Measurements from ENCODE around the gene LRIG1. TPM values are rescaled to one million over a fixed set of nuclear protein-coding genes. Genes with fewer than 3 reads are reported as not detected.

LRIG1 gene
- total and polyA plus RNA-seq, 9 of the 15 experiments (the other 6 are each of a cell fraction or from before 2014, with no cell fraction given), result 0.05 to 0.38 (median 0.13) TPM; not detected in 3

- H3K9ac ChIP-seq (ENCODE audit: insufficient read depth in 1 of 2, low read depth in 2 of 2, low read length in 2 of 2), result no peak overlapping the region
- no peaks in the 10 kb centered on the region for H3K36me3 ChIP-seq (ENCODE audit: control insufficient read depth, insufficient read depth, low read length)
- H2AFZ ChIP-seq (ENCODE audit: low read depth, low read length), result no peak overlapping the region
- 76% methylated on average over 7 of the region's 7 CpGs for WGBS (ENCODE audit: insufficient coverage, low coverage, missing lambda C conversion rate)
- FAIRE-seq (no peak), ATAC-seq (no peak), DNase-seq (ENCODE audit: extremely low read depth in 1 of 4, low spot score in 3 of 4) (no peak)
- CTCF ChIA-PET (ENCODE audit: low intra/inter-chr PET ratio), result no interaction called here
- BruUV-seq (replicated peaks), result no TSS peak
- POLR2A ChIA-PET, result no interaction called here
- H3K4me3 ChIP-seq, result no peak overlapping the region
- H3K4me2 ChIP-seq (ENCODE audit: insufficient read depth, low read length), result no peak overlapping the region
- no peaks in the 10 kb centered on the region for H4K20me1 ChIP-seq (replicated peaks; ENCODE audit: control insufficient read depth, insufficient read depth, low read length)
- H3K4me1 ChIP-seq (replicated peaks in 1 of 2; ENCODE audit: control insufficient read depth in 2 of 2, insufficient read depth in 2 of 2, low read length in 2 of 2), result peaks cover 0 to 1% of the 10 kb centered on the region in 2 experiments; a peak in 1 of 5 replicates
- no peaks in the 10 kb centered on the region for H3K79me2 ChIP-seq (ENCODE audit: control insufficient read depth, insufficient read depth, low read length)
- intact Hi-C loops (cut with micrococcal nuclease) (no loop called here), in situ Hi-C loops (cut with MboI) (no loop called here)
- no peak overlapping the region for H3K27ac ChIP-seq (ENCODE audit: extremely low read depth, low read depth, low read length)
- H3K9me1 ChIP-seq (ENCODE audit: control insufficient read depth, insufficient read depth, low read length), result no peaks in the 10 kb centered on the region
- no peaks in the 10 kb centered on the region for H3K27me3 ChIP-seq (ENCODE audit: control insufficient read depth in 2 of 2, insufficient read depth in 2 of 2, low read length in 2 of 2)
- H3K9me3 ChIP-seq (replicated peaks; ENCODE audit: control insufficient read depth, insufficient read depth, low read depth, low read length), result no peaks in the 10 kb centered on the region
- TF ChIP-seq MCM7 (IDR thresholded peaks at IDR 0.05) (no peak), ZNF77 (CRISPR knock-in tag; IDR thresholded peaks at IDR 0.05) (no peak), BCLAF1 (IDR thresholded peaks at IDR 0.05; ENCODE audit: borderline replicate concordance in 1 of 2, control insufficient read depth in 1 of 2, low read depth in 2 of 2, low read length in 1 of 2) (no peak), ARID1B (IDR thresholded peaks at IDR 0.05) (no peak), TOE1 (IDR thresholded peaks at IDR 0.05; ENCODE audit: borderline replicate concordance) (no peak), TOE1 (CRISPR knock-in tag; IDR thresholded peaks at IDR 0.05; ENCODE audit: borderline replicate concordance, low read depth) (no peak), ZKSCAN1 (IDR thresholded peaks at IDR 0.05; ENCODE audit: low read depth, low read length) (no peak), ZBTB8A (IDR thresholded peaks at IDR 0.05; ENCODE audit: partially characterized antibody) (no peak), ZNF511 (CRISPR knock-in tag; IDR thresholded peaks at IDR 0.05) (no peak), YY1 (IDR thresholded peaks at IDR 0.05; ENCODE audit: borderline replicate concordance in 1 of 3, control insufficient read depth in 1 of 3, extremely low read depth in 1 of 3, insufficient read depth in 3 of 3, insufficient read length in 1 of 3, insufficient replicate concordance in 2 of 3, low read depth in 1 of 3, low read length in 2 of 3) (no peak), POLR3G (IDR thresholded peaks at IDR 0.05; ENCODE audit: extremely low read depth, insufficient read length, insufficient replicate concordance) (no peak), PCBP1 (IDR thresholded peaks at IDR 0.05; ENCODE audit: low read depth, low read length, poor library complexity, severe bottlenecking) (no peak), THRB (CRISPR knock-in tag; conservative IDR thresholded peaks at IDR 0.05) (no peak), CBX3 (IDR thresholded peaks at IDR 0.05; ENCODE audit: borderline replicate concordance in 1 of 2, low read length in 2 of 2) (no peak), ZNF212 (CRISPR knock-in tag; IDR thresholded peaks at IDR 0.05) (no peak), RBM39 (optimal IDR thresholded peaks at IDR 0.05; ENCODE audit: low read depth, low read length) (no peak), BMI1 (IDR thresholded peaks at IDR 0.05; ENCODE audit: low read length) (no peak)
Measured at GRCh38 chr3:66371432-66371831, 129.4 kb downstream of the LRIG1 start.
